ENCODE measurements around the gene TMC2. TPM values are rescaled to one million over a fixed set of nuclear protein-coding genes. Genes with fewer than 3 reads are reported as not detected.

Gene TMC2
- total RNA-seq, 1 experiment from 2014 or later = not detected

- DNase-seq (ENCODE audit: extremely low read depth, low read depth) = no peak
Measured at GRCh38 chr20:2576317-2576727, 39.9 kb downstream of the TMC2 start.

GRCh38 chr20:2578475-2579192, 42.3 kb downstream of the TMC2 start:
- DNase-seq (ENCODE audit: extremely low read depth, low read depth) = no peak

DNA sequence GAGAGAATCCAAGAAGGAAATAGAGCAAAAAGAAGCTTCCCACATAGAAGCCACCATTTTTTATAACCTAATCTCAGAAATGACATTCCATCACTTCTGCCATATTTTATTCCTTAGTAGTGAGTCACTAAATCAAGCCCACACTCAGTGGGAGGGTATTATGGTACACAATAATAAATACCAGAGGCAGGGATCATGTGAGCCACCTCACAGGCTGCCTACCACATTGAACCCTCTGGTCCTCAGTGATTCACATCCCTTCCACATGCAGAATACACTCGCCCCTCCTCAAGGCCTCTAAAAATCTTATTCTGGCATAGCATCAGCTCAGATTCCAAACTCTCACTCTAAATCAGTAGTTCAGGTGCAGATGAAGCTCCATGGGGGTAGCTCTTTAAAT, 49.4 kb downstream of the TMC2 start:
- no peak for DNase-seq (ENCODE audit: extremely low read depth, low read depth)

DNA sequence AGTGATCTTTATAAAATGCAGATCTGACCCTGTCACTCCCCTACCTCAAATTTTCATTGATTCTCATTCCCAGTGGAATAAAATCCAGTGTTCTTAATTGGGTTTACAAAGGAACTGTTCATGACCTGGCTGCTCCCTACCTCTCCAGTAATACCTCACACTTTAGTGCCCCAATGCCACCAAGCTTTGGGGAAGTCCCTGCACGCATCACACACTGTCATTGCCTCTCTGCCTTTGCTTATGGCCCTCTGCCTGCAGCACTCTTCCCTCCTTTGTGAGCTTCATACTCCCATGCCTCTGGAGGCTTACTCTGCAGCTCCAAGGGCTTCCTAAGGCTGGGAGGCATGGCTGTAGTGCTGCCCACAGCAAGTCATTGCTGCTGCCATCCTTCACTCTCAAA, 57.4 kb downstream of the TMC2 start:
- no peak for DNase-seq (ENCODE audit: extremely low read depth, low read depth)

DNA sequence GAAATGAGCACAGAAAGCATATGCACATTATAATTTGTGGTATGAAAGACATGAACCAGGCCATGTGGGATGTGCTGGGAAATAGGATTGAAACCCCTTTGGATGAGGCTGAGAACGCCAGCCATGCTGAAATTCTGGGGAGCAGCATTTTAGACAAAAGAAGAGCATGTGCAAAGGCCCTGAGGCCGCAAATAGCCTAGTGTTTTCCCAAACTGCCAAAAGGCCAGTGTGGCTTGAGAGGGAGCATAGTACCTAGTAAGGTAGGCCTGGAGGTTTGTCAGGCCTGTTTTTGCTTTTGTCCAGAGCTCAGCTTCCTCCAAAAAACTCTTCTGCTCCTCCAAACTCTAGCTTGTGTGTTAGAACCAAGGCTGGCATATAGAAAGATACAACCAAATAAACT, 58.7 kb downstream of the TMC2 start:
- DNase-seq (ENCODE audit: extremely low read depth, low read depth) = no peak

DNA sequence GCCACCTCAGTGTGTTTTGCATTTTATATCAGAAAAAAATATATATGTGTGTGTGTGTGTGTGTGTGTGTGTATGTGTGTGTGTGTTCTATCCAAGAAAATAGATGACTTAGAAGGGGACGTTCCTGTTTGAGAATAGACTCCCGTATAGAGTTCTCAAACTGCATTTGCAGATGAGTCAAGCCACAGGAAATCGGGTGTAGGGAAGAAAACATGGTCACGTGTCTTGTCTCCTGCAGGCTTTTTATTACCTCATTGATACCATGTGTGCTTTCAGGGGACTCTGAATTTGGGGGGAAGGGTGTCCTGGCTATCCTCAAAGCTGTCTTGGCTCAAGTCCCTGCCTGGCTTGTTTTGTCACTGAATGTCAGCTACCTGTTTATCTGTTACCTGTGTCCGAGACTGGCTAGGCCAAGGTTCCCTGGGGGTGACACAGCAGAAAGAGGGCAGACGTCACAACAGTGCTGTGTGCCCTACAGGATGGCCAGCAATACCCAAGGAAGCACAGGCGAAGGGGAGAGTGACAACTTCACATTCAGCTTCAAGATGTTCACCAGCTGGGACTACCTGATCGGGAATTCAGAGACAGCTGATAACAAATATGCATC, 60.4 kb downstream of the TMC2 start:
- DNase-seq (ENCODE audit: extremely low read depth, low read depth) = no peak

DNA sequence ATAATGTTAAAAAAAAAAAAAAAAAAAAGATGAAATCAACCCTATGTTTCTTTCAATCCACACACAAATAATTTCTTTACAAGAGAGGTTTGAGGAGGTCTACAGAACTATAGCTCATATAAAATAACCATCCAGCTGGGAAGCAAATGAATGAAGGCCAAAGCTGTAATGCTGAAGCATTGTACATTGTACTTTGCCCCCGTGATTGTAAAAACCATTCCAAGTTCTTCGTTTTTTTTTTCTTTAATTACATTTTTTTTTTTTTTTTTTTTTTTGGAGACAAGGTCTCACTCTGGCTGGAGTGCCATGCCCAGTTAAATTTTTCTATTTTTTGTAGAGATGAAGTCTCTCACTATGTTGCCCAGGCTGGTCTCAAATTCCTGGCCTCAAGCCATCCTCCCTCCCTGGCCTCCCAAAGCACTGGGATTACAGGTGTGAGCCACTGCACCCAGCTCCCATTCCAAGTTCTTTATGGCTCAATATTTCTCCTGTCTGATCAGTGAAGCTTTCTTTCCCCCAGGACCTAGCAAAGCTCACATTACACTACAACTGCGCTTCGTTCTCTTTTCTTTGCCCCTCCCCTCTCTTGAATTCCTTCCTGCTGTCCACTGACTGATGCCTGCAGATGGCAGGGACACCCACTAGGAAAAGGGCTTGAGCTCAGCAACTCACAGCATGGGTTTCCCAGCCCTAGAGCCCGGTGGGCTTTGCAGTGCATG, 63.1 kb downstream of the TMC2 start:
- no peak for DNase-seq (ENCODE audit: extremely low read depth, low read depth)

DNA sequence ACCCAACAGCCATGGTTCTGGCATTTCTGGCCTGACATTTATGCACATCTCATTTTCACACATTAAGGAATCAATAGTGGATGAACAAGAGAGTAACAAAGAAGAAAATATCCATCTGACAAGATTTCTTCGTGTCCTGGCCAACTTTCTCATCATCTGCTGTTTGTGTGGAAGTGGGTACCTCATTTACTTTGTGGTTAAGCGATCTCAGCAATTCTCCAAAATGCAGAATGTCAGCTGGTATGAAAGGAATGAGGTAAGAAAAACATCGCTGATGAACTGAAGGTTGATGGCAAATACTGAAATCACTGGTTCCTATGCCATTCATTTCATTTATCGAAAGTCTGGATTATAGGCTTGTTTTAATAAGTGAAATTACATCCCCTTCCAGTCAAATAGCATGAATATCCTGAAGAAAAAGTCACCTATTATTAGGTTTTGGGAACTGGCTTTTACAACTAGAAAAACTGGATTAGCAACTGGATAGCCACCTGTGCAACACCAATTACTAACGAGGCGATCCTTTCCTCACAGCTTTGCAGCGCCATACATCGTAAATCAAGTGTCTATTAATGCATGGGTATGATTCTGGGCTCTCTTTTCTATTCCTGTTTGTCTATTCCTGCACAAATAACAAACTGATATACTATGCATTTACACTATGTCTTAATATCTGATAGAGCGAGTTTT, 65.8 kb downstream of the TMC2 start:
- DNase-seq (ENCODE audit: extremely low read depth, low read depth) = no peak

- no peak for DNase-seq (ENCODE audit: extremely low read depth, low read depth)
Measured at GRCh38 chr20:2602746-2603145, 66.4 kb downstream of the TMC2 start.

DNA sequence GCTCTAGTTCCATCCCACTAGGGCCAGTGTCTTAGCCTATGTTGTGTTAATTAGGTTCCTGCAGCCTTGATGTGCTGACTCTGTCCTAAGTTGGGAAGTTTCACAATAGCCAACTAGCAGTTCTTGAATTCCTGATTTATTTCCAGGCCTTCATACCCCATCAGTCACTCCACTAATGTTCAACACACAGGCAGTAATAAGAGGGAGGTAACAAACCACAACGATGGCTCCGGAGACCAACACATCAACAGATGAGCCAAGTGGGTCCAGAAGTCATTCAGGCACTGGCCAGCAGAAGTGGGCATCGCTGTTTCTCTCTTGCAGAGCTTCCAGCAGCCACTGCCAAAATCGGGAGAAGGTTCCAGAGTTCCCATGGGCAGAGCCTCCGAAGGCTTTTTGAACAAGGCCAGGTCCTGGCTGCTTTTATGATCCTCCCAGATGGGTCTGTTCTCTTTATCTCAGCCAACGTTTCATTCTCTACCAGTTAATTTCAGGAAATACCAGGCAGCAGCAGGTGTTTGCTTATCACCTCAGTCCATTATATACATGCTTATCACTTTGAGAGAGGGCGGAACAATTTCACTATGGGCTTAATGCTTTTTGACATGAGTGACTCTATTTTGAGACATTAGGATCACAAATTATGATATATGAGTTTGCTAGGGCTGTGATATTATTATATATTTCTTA, 67.6 kb downstream of the TMC2 start:
- no peak for DNase-seq (ENCODE audit: extremely low read depth, low read depth)

DNA sequence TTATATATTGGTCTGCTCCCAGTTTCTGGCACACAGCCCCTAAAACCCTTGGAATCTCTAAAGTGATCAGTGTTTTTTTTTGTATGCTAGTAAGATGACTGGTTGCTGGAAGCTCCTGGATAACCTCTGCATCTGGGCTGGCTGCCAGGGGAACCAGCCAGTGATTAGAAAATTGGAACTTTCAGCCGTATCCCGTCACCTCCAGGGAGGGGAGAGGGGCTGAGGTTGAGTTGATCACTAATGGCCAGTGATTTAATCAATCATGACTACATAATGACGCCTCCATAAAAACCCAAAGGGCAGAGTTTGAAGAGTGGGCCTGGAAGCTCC, 68.1 kb downstream of the TMC2 start:
- no peak for DNase-seq (ENCODE audit: extremely low read depth, low read depth)

DNA sequence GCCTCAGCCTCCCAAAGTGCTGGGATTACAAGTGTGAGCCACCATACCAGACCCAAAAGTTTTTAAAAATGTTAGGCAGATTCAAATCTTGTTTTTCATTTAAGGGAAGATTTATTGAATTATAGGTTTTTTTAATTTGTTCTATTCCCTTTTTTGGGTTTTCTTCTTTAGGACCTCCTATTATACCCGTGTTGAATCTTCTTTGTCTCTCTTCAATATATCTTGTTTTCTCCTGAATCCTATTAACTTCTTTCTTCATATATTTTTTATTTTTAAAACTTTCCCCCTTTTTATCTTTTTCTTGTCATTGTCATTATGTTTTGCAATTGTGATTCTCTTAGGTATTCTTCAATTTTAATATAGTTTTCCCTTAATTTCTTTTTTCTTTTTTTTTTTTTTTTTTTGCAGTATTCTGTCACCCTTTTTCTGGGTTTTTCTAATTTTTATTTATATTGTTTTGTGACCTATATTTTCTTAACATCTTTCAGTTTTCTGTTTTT, 70.2 kb downstream of the TMC2 start:
- DNase-seq (ENCODE audit: extremely low read depth, low read depth) = no peak

- DNase-seq (ENCODE audit: extremely low read depth, low read depth) = no peak
Measured at GRCh38 chr20:2610326-2610725, 74.0 kb downstream of the TMC2 start.

DNA sequence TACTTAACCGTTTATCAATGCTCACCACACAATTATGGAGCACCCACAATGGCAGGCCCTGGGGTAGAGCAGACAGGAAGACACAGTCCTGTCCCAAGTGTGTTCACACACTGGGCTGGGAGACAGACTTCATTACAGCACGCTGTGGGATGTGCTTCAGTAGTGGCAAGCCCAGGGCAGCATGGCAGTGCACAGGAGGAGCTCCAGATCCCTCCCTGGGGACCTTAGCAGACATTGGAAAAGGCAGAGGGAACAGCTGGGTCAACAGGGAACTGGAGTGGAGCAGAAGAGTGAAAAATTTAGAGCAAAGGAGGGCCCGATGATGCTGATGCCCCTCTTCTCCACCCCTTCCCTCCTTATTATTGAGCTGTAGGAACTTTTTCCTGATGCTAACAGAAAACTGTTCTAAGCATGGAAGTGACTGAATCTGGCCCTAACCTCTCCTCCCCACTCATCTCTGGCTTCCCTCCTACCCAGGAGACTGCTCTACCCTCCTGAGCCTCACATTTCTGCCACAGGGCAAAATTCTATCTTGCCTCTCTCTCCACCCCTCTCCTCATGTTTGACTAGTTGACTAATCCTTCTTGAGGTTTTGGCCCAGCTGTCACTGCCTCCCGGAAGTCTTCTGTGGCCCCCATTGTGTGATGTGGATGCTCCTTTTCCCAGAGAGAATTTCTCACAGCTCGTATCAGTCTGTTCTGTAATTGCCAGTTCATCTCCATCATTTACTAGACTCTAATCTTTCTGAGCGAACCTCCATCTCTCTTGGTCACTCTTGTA, 74.8 kb downstream of the TMC2 start:
- no peak for DNase-seq (ENCODE audit: extremely low read depth, low read depth)

GRCh38 chr20:2612073-2612472, 75.7 kb downstream of the TMC2 start:
- DNase-seq (ENCODE audit: extremely low read depth, low read depth) = no peak

DNA sequence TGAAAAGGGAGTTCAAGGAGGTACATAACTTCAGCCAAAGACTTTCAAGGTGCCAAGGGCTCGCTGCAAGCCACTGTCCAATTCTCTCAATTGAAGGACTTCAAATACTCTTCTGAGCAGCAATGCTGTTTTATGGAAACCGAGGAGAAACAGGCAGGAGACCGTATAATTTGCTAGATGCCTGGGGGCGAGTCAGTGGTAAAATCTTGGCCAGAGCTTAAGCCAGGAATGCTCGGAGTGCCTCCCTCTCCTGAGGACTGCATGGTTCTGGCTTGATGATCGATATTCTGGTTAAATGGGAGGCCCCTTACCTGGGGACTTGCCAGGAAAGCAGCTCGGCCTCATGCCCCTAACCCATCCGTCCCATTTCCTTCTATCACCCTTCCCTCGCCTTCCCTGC, 80.3 kb downstream of the TMC2 start:
- no peak for DNase-seq (ENCODE audit: extremely low read depth, low read depth)

DNA sequence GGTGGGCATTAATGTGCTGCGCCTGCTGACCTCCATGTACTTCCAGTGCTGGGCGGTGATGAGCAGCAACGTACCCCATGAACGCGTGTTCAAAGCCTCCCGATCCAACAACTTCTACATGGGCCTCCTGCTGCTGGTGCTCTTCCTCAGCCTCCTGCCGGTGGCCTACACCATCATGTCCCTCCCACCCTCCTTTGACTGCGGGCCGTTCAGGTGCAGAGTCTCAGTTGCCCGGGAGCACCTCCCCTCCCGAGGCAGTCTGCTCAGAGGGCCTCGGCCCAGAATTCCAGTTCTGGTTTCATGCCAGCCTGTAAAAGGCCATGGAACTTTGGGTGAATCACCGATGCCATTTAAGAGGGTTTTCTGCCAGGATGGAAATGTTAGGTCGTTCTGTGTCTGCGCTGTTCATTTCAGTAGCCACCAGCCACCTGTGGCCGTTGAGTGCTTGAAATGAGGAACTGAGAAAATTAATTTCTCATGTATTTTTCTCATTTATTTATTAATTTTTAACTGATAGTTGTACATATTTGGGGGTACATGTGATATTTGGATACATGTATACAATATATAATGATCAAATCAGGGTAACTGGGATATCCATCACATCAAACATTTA, 80.8 kb downstream of the TMC2 start:
- no peak for DNase-seq (ENCODE audit: extremely low read depth, low read depth)

DNA sequence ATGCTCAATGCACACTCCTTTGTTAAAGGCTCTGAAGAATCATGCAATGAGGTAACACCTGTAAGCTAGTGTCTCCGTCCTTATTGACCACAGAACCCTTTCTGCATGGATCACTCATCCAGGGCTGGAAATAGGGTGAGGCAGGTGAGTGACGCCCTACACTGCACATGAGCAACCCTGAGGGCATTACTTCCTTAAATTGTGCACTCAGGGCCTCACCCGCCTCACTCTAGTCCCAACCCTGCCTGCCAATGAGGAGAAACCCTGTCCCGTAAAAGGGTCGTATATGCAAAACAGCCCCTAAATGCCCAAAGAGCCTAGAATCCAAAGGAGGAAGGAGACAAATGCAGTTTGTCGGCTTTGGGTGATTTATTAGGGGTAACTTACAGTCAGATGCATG, 82.4 kb downstream of the TMC2 start:
- DNase-seq (ENCODE audit: extremely low read depth, low read depth) = no peak

GRCh38 chr20:2619337-2619736, 83.0 kb downstream of the TMC2 start:
- no peak for DNase-seq (ENCODE audit: extremely low read depth, low read depth)
